ENCODE data around the gene LMF1.

The LMF1 gene

GRCh38 chr16:854808-855410 is 115.9 kb downstream of the LMF1 start:
- Histone ChIP-seq H3F3A (ENCODE audit: control insufficient read depth, insufficient read depth) (no peaks in the 10 kb centered on the region), H3K27me3 (ENCODE audit: control insufficient read depth, low read length) (no peaks in the 10 kb centered on the region), H3K79me2 (ENCODE audit: control insufficient read depth, low read length) (no peaks in the 10 kb centered on the region), H3K9me2 (replicated peaks; ENCODE audit: control insufficient read depth, low read length) (no peaks in the 10 kb centered on the region), H4K20me1 (ENCODE audit: control insufficient read depth, insufficient read depth, low read depth, low read length) (no peaks in the 10 kb centered on the region), H3K27ac (ENCODE audit: low read depth, low read length) (no peak overlapping the region), H3K36me3 (ENCODE audit: control insufficient read depth, low read length) (no peaks in the 10 kb centered on the region), H3K4me1 (ENCODE audit: control insufficient read depth, low read length) (no peaks in the 10 kb centered on the region), H3K4me2 (ENCODE audit: low read length) (no peak overlapping the region), H3K4me3 (ENCODE audit: low read length) (no peak overlapping the region), H3K9me3 (ENCODE audit: control insufficient read depth, insufficient read depth, low read length) (peaks cover 60% of the 10 kb centered on the region; the same call in 1 of the 2 replicates)
- TF ChIP-seq EZH2phosphoT487 (IDR thresholded peaks at IDR 0.05; ENCODE audit: borderline replicate concordance, low read length) (no peak), CTCF (IDR thresholded peaks at IDR 0.05; ENCODE audit: low read depth, low read length, poor library complexity, severe bottlenecking) (no peak)

GRCh38 chr16:853981-854807 is 116.6 kb downstream of the LMF1 start:
- Histone ChIP-seq H3K9me2 (replicated peaks; ENCODE audit: control insufficient read depth, low read length) (no peaks in the 10 kb centered on the region), H3K27me3 (ENCODE audit: control insufficient read depth, low read length) (no peaks in the 10 kb centered on the region), H3K36me3 (ENCODE audit: control insufficient read depth, low read length) (no peaks in the 10 kb centered on the region), H3K4me2 (ENCODE audit: low read length) (no peak overlapping the region), H4K20me1 (ENCODE audit: control insufficient read depth, insufficient read depth, low read depth, low read length) (no peaks in the 10 kb centered on the region), H3K9me3 (ENCODE audit: control insufficient read depth, insufficient read depth, low read length) (peaks cover 62% of the 10 kb centered on the region; the same call in 1 of the 2 replicates), H3K27ac (ENCODE audit: low read depth, low read length) (no peak overlapping the region), H3K4me3 (ENCODE audit: low read length) (no peak overlapping the region), H3K4me1 (ENCODE audit: control insufficient read depth, low read length) (no peaks in the 10 kb centered on the region), H3K79me2 (ENCODE audit: control insufficient read depth, low read length) (no peaks in the 10 kb centered on the region), H3F3A (ENCODE audit: control insufficient read depth, insufficient read depth) (no peaks in the 10 kb centered on the region)
- no peak for TF ChIP-seq EZH2phosphoT487 (IDR thresholded peaks at IDR 0.05; ENCODE audit: borderline replicate concordance, low read length)
- TF ChIP-seq CTCF (IDR thresholded peaks at IDR 0.05; ENCODE audit: low read depth, low read length, poor library complexity, severe bottlenecking): no peak

- Histone ChIP-seq H3K27ac (ENCODE audit: low read depth, low read length) (no peak overlapping the region), H3K79me2 (ENCODE audit: control insufficient read depth, low read length) (no peaks in the 10 kb centered on the region), H3K9me3 (ENCODE audit: control insufficient read depth, insufficient read depth, low read length) (peaks cover 69% of the 10 kb centered on the region), H3K27me3 (ENCODE audit: control insufficient read depth, low read length) (no peaks in the 10 kb centered on the region), H3K4me3 (ENCODE audit: low read length) (no peak overlapping the region), H3F3A (ENCODE audit: control insufficient read depth, insufficient read depth) (no peaks in the 10 kb centered on the region), H3K36me3 (ENCODE audit: control insufficient read depth, low read length) (no peaks in the 10 kb centered on the region), H3K4me2 (ENCODE audit: low read length) (no peak overlapping the region), H3K4me1 (ENCODE audit: control insufficient read depth, low read length) (no peaks in the 10 kb centered on the region), H4K20me1 (ENCODE audit: control insufficient read depth, insufficient read depth, low read depth, low read length) (no peaks in the 10 kb centered on the region), H3K9me2 (replicated peaks; ENCODE audit: control insufficient read depth, low read length) (no peaks in the 10 kb centered on the region)
- no peak for TF ChIP-seq CTCF (IDR thresholded peaks at IDR 0.05; ENCODE audit: low read depth, low read length, poor library complexity, severe bottlenecking)
- TF ChIP-seq EZH2phosphoT487 (IDR thresholded peaks at IDR 0.05; ENCODE audit: borderline replicate concordance, low read length): no peak
Observed at GRCh38 chr16:853306-853705, 117.5 kb downstream of the LMF1 start.

Data from DOHH2 (cell line).